HEK293 (cell line): Measurements from ENCODE around the gene ZFP62.

Experiments used
- CTCF ChIA-PET: fragments of 350-600 bp; formaldehyde crosslinking; extraction: SDS; loops from one replicate; lab custom pipeline; 2021; ENCODE audit warnings: antibody characterized with exemption; lab: Yijun Ruan, JAX
- POLR2A ChIA-PET: fragments of 300-600 bp; formaldehyde crosslinking; extraction: SDS; loops from one replicate; lab custom pipeline; 2020; ENCODE audit warnings: antibody characterized with exemption, inconsistent platforms; lab: Yijun Ruan, JAX
- H3K27ac ChIP-seq: fragments of 200-500 bp; sonication (Bioruptor generic); 2 replicates; pipeline ENCODE4 v1.5.1; 2014; ENCODE audit warnings: low read depth, low read length, control low read depth, inconsistent platforms; ENCODE audit errors: extremely low read depth
- H3K36me3 ChIP-seq, 2 experiments: fragments of 200-500 bp in 1 of 2; sonication (Bioruptor generic) in 1 of 2; 1 replicate in 1 of 2; 2 replicates in 1 of 2; pipeline ENCODE4 v1.5.1; 2014 to 2017; ENCODE audit warnings: inconsistent platforms in 2 of 2, low read length in 2 of 2; ENCODE audit not compliant: control insufficient read depth in 2 of 2, insufficient read depth in 1 of 2
- H3K4me1 ChIP-seq: fragments of 200-500 bp; sonication (Bioruptor generic); 2 replicates; pipeline ENCODE4 v1.5.1; 2014; ENCODE audit warnings: mild to moderate bottlenecking, low read length, inconsistent platforms; ENCODE audit not compliant: control insufficient read depth, insufficient read depth
- H3K4me3 ChIP-seq: 2 replicates; pipeline ENCODE4 v1.5.1; 2011; ENCODE audit warnings: low read depth, mild to moderate bottlenecking, control low read depth, low read length, moderate library complexity
- H3K9me3 ChIP-seq: fragments of 200-500 bp; sonication (Bioruptor generic); 2 replicates; pipeline ENCODE4 v1.5.1; 2014; ENCODE audit warnings: low read depth, low read length, inconsistent platforms; ENCODE audit not compliant: control insufficient read depth, insufficient read depth
- EGR2 ChIP-seq: fragments of 450-650 bp; formaldehyde crosslinking; IDR thresholded peaks from 2 replicates; pipeline ENCODE4 v1.5.1; 2016; ENCODE audit warnings: low read depth, missing biosample characterization, missing genetic modification characterization
- ZBTB7A ChIP-seq: fragments of 450-650 bp; formaldehyde crosslinking; IDR thresholded peaks from 2 replicates; pipeline ENCODE4 v1.5.1; 2016; ENCODE audit warnings: low read depth, missing biosample characterization, missing genetic modification characterization
- ZFHX2 ChIP-seq: fragments of 450-650 bp; formaldehyde crosslinking; conservative IDR thresholded peaks from 2 replicates; pipeline ENCODE4 v1.5.1; 2016; ENCODE audit warnings: missing biosample characterization, missing genetic modification characterization
- ZNF138 ChIP-seq: fragments of 450-650 bp; formaldehyde crosslinking; IDR thresholded peaks from 2 replicates; pipeline ENCODE4 v1.5.1; 2016; ENCODE audit warnings: missing biosample characterization, missing genetic modification characterization, borderline replicate concordance
- ZNF146 ChIP-seq: fragments of 450-650 bp; formaldehyde crosslinking; IDR thresholded peaks from 2 replicates; pipeline ENCODE4 v1.5.1; 2016; ENCODE audit warnings: missing biosample characterization, missing genetic modification characterization
- ZNF16 ChIP-seq: fragments of 450-650 bp; formaldehyde crosslinking; IDR thresholded peaks from 2 replicates; pipeline ENCODE4 v1.5.1; 2016; ENCODE audit warnings: low read depth, missing biosample characterization, missing genetic modification characterization
- ZNF2 ChIP-seq: fragments of 450-650 bp; formaldehyde crosslinking; IDR thresholded peaks from 2 replicates; pipeline ENCODE4 v1.5.1; 2016; ENCODE audit warnings: missing biosample characterization, missing genetic modification characterization
- ZNF433 ChIP-seq: fragments of 450-650 bp; formaldehyde crosslinking; IDR thresholded peaks from 2 replicates; pipeline ENCODE4 v1.5.1; 2016; ENCODE audit warnings: missing biosample characterization, missing genetic modification characterization, low read depth
- TF ChIP-seq, protein P1 (sequence below): fragments of 450-650 bp; formaldehyde crosslinking; IDR thresholded peaks from 2 replicates; pipeline ENCODE4 v1.5.1; 2016; ENCODE audit warnings: missing biosample characterization, missing genetic modification characterization

The ZFP62 gene

DNA sequence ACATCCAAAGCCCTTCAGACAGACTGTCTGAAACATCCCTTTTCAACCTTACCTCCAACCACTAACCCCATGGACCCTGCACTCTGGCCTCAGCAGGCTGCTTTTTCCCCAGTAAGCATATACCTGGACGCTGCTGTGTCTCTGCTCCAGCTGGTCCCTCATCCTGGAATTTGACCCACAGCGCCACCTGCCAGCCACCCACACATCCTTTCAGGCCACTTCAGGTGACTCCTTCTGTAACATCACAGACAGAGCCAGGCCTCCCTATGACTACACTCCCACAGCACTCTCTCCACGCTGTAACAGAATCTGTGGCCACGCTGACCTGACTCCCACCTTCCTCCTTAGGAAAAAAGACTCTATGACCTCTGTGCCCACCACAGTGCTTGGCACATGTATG lies 61.9 kb downstream of the ZFP62 start:
- POLR2A ChIA-PET = no interaction called here
- Histone ChIP-seq H3K4me3 (no peak overlapping the region), H3K9me3 (no peaks in the 10 kb centered on the region), H3K4me1 (peaks cover 12% of the 10 kb centered on the region), H3K36me3 (peaks cover 0 to 28% of the 10 kb centered on the region in 2 experiments), H3K27ac (no peak overlapping the region)
- CTCF ChIA-PET = interaction anchor here (0.7 to 4.0 kb wide), 3 partner anchors 14 to 81 kb away, joined by 3 to 26 read pairs (median 3); no protein-coding TSS in a partner anchor
- TF ChIP-seq, protein P1, sequence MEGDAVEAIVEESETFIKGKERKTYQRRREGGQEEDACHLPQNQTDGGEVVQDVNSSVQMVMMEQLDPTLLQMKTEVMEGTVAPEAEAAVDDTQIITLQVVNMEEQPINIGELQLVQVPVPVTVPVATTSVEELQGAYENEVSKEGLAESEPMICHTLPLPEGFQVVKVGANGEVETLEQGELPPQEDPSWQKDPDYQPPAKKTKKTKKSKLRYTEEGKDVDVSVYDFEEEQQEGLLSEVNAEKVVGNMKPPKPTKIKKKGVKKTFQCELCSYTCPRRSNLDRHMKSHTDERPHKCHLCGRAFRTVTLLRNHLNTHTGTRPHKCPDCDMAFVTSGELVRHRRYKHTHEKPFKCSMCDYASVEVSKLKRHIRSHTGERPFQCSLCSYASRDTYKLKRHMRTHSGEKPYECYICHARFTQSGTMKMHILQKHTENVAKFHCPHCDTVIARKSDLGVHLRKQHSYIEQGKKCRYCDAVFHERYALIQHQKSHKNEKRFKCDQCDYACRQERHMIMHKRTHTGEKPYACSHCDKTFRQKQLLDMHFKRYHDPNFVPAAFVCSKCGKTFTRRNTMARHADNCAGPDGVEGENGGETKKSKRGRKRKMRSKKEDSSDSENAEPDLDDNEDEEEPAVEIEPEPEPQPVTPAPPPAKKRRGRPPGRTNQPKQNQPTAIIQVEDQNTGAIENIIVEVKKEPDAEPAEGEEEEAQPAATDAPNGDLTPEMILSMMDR (tag by site-specific recombination) = peak; percentile 56
- TF ChIP-seq ZNF16 (tag by site-specific recombination) (no peak), EGR2 (tag by site-specific recombination) (peak; percentile 64; the same call in 1 of the 2 replicates), ZFHX2 (peak; percentile 36; the same call in 1 of the 2 replicates), ZNF138 (tag by site-specific recombination) (no peak), ZNF2 (peak; percentile 81), ZBTB7A (tag by site-specific recombination) (no peak)

DNA sequence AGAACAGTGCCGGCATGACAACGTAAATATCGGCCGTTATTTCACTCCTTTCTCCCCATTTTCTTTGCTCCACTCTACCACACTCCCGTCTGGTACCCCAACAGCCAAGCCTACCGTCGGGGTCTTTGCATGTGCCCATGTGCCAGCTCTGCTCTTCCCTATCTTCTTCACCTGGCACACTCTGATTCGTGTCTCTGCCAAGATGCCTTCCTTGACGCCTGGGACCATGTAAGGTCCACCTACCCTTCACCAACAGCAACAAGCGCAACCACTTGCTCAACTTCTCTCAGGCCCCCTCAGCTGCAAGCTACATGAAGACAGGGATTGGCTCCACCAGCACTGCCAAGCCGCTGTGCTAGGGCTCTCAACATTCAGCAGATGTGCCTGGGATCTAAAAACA lies 62.9 kb downstream of the ZFP62 start:
- CTCF ChIA-PET = no interaction called here
- POLR2A ChIA-PET = no interaction called here
- H3K4me3 ChIP-seq = no peak overlapping the region

More for the DNA sequence above, 62.9 kb downstream of the ZFP62 start:
- Histone ChIP-seq H3K36me3 (peaks cover 0 to 28% of the 10 kb centered on the region in 2 experiments), H3K4me1 (peaks cover 12% of the 10 kb centered on the region), H3K27ac (no peak overlapping the region), H3K9me3 (no peaks in the 10 kb centered on the region)
- TF ChIP-seq ZNF146 (tag by site-specific recombination) = no peak
- TF ChIP-seq ZNF433 (tag by site-specific recombination) = no peak
